ENCODE data around the gene PPM1G. TPM values are rescaled to one million over a fixed set of nuclear protein-coding genes. Genes with fewer than 3 reads are reported as not detected.
A peak's percentile ranks its signal among the peaks of the same experiment; 100 is the strongest.

PPM1G gene
- total and polyA plus RNA-seq, 2 experiments from 2014 or later: 183 to 201 TPM

DNA sequence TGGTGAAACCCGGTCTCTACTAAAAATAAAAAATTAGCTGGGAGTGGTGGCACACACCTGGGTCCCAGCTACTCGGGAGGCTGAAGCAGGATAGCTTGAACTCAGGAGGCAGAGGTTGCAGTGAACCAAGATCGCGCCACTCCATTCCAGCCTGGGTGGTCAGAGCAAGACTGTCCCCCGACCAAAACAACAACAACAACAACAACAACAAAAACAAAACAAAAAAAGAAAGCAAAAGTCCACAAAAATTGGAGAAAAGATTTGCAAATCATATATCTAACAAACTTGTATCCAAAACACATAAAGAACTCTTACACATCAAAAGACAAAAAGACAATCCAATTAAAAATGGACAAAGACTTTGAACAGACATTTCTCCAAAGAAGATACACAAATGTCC lies 10.4 kb downstream of the PPM1G start:
- ATAC-seq: no peak
- H3K4me3 ChIP-seq: no peak overlapping the region
- DNase-seq (ENCODE audit: low spot score): no peak
- no peaks in the 10 kb centered on the region for H3K27me3 ChIP-seq (ENCODE audit: insufficient read depth)
- H3K36me3 Mint-ChIP-seq (ENCODE audit: low read depth): peaks cover 19% of the 10 kb centered on the region
- H4K20me1 ChIP-seq (replicated peaks; ENCODE audit: insufficient read depth): peaks cover 93% of the 10 kb centered on the region
- no peak overlapping the region for H3K4me2 ChIP-seq
- no peaks in the 10 kb centered on the region for H3K4me1 Mint-ChIP-seq
- no peaks in the 10 kb centered on the region for H3K36me3 ChIP-seq (ENCODE audit: insufficient read depth)
- peak overlapping the region; percentile 74 for H3K27ac ChIP-seq (ENCODE audit: low read depth)
- H2AFZ ChIP-seq: no peak overlapping the region
- peaks cover 4% of the 10 kb centered on the region for H3K27me3 Mint-ChIP-seq (ENCODE audit: insufficient read depth, low read depth, poor library complexity)
- no peak overlapping the region for H3K4me3 Mint-ChIP-seq
- H3K4me1 ChIP-seq (ENCODE audit: insufficient read depth): no peaks in the 10 kb centered on the region; the same call in 1 of the 2 replicates
- H3F3A ChIP-seq (replicated peaks; ENCODE audit: low read depth): no peaks in the 10 kb centered on the region; the same call in 1 of the 2 replicates
- H3K79me2 ChIP-seq (replicated peaks; ENCODE audit: insufficient read depth): peaks cover 100% of the 10 kb centered on the region
- H3K9me2 ChIP-seq (ENCODE audit: insufficient read depth): no peaks in the 10 kb centered on the region
- H3K27ac Mint-ChIP-seq: no peak overlapping the region
- H3K9me3 Mint-ChIP-seq: no peaks in the 10 kb centered on the region
- TF ChIP-seq CREB1 (CRISPR knock-in tag; IDR thresholded peaks at IDR 0.05; ENCODE audit: low read depth) (no peak), ZNF331 (CRISPR knock-in tag; IDR thresholded peaks at IDR 0.05; ENCODE audit: low read depth) (no peak), JUNB (IDR thresholded peaks at IDR 0.05; ENCODE audit: unreplicated experiment) (no peak), STAT1 (IDR thresholded peaks at IDR 0.05; ENCODE audit: unreplicated experiment) (no peak), NANOG (IDR thresholded peaks at IDR 0.05; ENCODE audit: borderline replicate concordance) (no peak), EZH2 (IDR thresholded peaks at IDR 0.05; ENCODE audit: low read depth, unreplicated experiment) (no peak), ZNF114 (CRISPR knock-in tag; IDR thresholded peaks at IDR 0.05) (no peak), REST (IDR thresholded peaks at IDR 0.05; ENCODE audit: unreplicated experiment) (no peak), POLR2AphosphoS5 (IDR thresholded peaks at IDR 0.05; ENCODE audit: low read depth) (no peak), CTCF (conservative IDR thresholded peaks at IDR 0.05; ENCODE audit: low read depth in 2 of 2) (no peak), EZH2phosphoT487 (IDR thresholded peaks at IDR 0.05; ENCODE audit: unreplicated experiment) (no peak)
- TF ChIP-seq, protein P1, sequence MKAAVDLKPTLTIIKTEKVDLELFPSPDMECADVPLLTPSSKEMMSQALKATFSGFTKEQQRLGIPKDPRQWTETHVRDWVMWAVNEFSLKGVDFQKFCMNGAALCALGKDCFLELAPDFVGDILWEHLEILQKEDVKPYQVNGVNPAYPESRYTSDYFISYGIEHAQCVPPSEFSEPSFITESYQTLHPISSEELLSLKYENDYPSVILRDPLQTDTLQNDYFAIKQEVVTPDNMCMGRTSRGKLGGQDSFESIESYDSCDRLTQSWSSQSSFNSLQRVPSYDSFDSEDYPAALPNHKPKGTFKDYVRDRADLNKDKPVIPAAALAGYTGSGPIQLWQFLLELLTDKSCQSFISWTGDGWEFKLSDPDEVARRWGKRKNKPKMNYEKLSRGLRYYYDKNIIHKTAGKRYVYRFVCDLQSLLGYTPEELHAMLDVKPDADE (IDR thresholded peaks at IDR 0.05): no peak
- TF ChIP-seq, protein P2, sequence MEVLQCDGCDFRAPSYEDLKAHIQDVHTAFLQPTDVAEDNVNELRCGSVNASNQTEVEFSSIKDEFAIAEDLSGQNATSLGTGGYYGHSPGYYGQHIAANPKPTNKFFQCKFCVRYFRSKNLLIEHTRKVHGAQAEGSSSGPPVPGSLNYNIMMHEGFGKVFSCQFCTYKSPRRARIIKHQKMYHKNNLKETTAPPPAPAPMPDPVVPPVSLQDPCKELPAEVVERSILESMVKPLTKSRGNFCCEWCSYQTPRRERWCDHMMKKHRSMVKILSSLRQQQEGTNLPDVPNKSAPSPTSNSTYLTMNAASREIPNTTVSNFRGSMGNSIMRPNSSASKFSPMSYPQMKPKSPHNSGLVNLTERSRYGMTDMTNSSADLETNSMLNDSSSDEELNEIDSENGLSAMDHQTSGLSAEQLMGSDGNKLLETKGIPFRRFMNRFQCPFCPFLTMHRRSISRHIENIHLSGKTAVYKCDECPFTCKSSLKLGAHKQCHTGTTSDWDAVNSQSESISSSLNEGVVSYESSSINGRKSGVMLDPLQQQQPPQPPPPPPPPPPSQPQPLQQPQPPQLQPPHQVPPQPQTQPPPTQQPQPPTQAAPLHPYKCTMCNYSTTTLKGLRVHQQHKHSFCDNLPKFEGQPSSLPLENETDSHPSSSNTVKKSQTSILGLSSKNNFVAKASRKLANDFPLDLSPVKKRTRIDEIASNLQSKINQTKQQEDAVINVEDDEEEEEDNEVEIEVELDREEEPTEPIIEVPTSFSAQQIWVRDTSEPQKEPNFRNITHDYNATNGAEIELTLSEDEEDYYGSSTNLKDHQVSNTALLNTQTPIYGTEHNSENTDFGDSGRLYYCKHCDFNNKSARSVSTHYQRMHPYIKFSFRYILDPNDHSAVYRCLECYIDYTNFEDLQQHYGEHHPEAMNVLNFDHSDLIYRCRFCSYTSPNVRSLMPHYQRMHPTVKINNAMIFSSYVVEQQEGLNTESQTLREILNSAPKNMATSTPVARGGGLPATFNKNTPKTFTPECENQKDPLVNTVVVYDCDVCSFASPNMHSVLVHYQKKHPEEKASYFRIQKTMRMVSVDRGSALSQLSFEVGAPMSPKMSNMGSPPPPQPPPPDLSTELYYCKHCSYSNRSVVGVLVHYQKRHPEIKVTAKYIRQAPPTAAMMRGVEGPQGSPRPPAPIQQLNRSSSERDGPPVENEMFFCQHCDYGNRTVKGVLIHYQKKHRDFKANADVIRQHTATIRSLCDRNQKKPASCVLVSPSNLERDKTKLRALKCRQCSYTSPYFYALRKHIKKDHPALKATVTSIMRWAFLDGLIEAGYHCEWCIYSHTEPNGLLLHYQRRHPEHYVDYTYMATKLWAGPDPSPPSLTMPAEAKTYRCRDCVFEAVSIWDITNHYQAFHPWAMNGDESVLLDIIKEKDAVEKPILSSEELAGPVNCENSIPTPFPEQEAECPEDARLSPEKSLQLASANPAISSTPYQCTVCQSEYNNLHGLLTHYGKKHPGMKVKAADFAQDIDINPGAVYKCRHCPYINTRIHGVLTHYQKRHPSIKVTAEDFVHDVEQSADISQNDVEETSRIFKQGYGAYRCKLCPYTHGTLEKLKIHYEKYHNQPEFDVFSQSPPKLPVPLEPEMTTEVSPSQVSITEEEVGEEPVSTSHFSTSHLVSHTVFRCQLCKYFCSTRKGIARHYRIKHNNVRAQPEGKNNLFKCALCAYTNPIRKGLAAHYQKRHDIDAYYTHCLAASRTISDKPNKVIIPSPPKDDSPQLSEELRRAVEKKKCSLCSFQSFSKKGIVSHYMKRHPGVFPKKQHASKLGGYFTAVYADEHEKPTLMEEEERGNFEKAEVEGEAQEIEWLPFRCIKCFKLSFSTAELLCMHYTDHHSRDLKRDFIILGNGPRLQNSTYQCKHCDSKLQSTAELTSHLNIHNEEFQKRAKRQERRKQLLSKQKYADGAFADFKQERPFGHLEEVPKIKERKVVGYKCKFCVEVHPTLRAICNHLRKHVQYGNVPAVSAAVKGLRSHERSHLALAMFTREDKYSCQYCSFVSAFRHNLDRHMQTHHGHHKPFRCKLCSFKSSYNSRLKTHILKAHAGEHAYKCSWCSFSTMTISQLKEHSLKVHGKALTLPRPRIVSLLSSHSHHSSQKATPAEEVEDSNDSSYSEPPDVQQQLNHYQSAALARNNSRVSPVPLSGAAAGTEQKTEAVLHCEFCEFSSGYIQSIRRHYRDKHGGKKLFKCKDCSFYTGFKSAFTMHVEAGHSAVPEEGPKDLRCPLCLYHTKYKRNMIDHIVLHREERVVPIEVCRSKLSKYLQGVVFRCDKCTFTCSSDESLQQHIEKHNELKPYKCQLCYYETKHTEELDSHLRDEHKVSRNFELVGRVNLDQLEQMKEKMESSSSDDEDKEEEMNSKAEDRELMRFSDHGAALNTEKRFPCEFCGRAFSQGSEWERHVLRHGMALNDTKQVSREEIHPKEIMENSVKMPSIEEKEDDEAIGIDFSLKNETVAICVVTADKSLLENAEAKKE (CRISPR knock-in tag; IDR thresholded peaks at IDR 0.05): no peak

Measured in GM23338 (cell line).